Peyer's patch (tissue), 4 donors: ENCODE measurements around the gene PRSS8. TPM values are rescaled to one million over a fixed set of nuclear protein-coding genes. Genes with fewer than 3 reads are reported as not detected.

Experiments
- DNase-seq, 3 donors: peaks; one replicate each; pipeline ENCODE4 v3.0.0-alpha.2; 2017 to 2019
- H3K27ac ChIP-seq, 4 donors: fragments of 200-600 bp; sonication (generic); one replicate each; pipeline ENCODE4 v1.5.1; 2016 to 2019
- H3K27me3 ChIP-seq, 2 donors: fragments of 200-600 bp; sonication (generic); one replicate each; pipeline ENCODE4 v1.5.1; 2019
- H3K36me3 ChIP-seq, 3 donors: fragments of 200-600 bp; sonication (generic); one replicate each; pipeline ENCODE4 v1.5.1; 2016 to 2019
- H3K4me1 ChIP-seq, 4 donors: fragments of 200-600 bp; sonication (generic); one replicate each; pipeline ENCODE4 v1.5.1; 2016 to 2019
- H3K4me3 ChIP-seq, 4 donors: fragments of 200-600 bp; sonication (generic); 1 replicate in 3 of 4; 2 replicates in 1 of 4; pipeline ENCODE4 v1.5.1; 2016 to 2019; ENCODE audit warnings: mild to moderate bottlenecking in 1 of 4
- H3K9me3 ChIP-seq, 4 donors: fragments of 200-600 bp; sonication (generic); one replicate each; pipeline ENCODE4 v1.5.1; 2016 to 2019; ENCODE audit warnings: mild to moderate bottlenecking in 1 of 4
- POLR2A ChIP-seq, 2 donors: fragments of 450-650 bp; IDR thresholded peaks; one replicate each; pipeline ENCODE4 v1.5.1; 2017; ENCODE audit warnings: antibody characterized with exemption in 2 of 2, mild to moderate bottlenecking in 2 of 2, moderate library complexity in 2 of 2
- total RNA-seq, 4 donors: library from RNA; depleted of rRNA; stranded (reverse); fragments of >200 nt; gene quantifications; one replicate each; pipeline ENCODE4 v1.1.0, GENCODE V29; 2016
- TF ChIP-seq, protein P1 (sequence below), 6 experiments: fragments of 450-650 bp in 4 of 6; fragments of 200-600 bp in 2 of 6; sonication (generic) in 1 of 6; IDR thresholded peaks; one replicate each; pipeline ENCODE4 v1.5.1; 2017 to 2019; ENCODE audit warnings: antibody characterized with exemption in 6 of 6, mild to moderate bottlenecking in 3 of 6, moderate library complexity in 1 of 6

The PRSS8 gene
- total RNA-seq, 4 donors from 2014 or later = 27.2 to 666 (median 549) TPM

DNA sequence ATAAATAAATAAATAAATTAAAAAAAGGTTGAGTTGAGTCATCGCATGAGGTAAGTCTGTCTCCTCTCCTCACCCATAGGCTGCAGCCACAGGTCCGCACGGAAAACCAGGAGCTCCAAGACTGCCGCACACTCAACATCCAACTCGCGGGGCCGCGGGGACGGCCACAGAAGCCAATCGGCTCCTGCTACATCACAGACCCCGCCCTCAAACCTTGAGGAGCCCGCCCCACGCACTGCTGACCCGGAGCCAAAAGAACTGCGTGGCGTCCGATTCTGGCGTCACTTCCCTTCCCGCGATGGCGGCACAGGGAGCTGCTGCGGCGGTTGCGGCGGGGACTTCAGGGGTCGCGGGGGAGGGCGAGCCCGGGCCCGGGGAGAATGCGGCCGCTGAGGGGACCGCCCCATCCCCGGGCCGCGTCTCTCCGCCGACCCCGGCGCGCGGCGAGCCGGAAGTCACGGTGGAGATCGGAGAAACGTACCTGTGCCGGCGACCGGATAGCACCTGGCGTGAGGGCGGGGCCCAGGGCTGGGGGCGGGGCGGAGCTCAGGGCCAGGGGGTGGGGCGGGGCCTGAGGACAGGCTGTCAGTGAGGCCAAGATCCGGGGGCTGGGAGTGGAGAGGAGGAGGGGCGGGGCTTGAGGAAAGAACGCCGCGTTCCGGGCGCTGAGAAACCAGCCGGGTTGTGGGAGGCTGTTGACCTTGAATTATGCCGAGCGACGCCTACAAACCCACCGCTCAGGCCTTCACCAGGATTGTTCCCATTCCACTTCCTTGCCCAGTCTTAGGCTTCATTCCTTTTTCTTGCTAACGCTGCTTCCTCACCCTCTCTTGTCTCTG lies 17.9 kb downstream of the PRSS8 start, which contains the start of gene KAT8:
KAT8 (plus strand) TSS at position 281 of the 839 bp plus-strand sequence; CDS start at position 299, 18 bp downstream.
- Histone ChIP-seq H3K36me3 (peaks cover 0 to 41% (median 0%) of the 10 kb centered on the region in 3 donors), H3K4me3 (peak within 1 kb of the TSS; percentile 69 to 90 (median 85)), H3K27ac (peak within 1 kb of the TSS; percentile 93 to 100 (median 98)), H3K9me3 (no peaks in the 10 kb centered on the region), H3K4me1 (peaks cover 0 to 38% (median 0%) of the 10 kb centered on the region in 4 donors), H3K27me3 (no peaks in the 10 kb centered on the region)
- peak; percentile 99 for DNase-seq
- TF ChIP-seq POLR2A (IDR thresholded peaks at IDR 0.05) = peak; percentile 93 to 94
- TF ChIP-seq, protein P1, sequence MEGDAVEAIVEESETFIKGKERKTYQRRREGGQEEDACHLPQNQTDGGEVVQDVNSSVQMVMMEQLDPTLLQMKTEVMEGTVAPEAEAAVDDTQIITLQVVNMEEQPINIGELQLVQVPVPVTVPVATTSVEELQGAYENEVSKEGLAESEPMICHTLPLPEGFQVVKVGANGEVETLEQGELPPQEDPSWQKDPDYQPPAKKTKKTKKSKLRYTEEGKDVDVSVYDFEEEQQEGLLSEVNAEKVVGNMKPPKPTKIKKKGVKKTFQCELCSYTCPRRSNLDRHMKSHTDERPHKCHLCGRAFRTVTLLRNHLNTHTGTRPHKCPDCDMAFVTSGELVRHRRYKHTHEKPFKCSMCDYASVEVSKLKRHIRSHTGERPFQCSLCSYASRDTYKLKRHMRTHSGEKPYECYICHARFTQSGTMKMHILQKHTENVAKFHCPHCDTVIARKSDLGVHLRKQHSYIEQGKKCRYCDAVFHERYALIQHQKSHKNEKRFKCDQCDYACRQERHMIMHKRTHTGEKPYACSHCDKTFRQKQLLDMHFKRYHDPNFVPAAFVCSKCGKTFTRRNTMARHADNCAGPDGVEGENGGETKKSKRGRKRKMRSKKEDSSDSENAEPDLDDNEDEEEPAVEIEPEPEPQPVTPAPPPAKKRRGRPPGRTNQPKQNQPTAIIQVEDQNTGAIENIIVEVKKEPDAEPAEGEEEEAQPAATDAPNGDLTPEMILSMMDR (IDR thresholded peaks at IDR 0.05) = no peak

DNA sequence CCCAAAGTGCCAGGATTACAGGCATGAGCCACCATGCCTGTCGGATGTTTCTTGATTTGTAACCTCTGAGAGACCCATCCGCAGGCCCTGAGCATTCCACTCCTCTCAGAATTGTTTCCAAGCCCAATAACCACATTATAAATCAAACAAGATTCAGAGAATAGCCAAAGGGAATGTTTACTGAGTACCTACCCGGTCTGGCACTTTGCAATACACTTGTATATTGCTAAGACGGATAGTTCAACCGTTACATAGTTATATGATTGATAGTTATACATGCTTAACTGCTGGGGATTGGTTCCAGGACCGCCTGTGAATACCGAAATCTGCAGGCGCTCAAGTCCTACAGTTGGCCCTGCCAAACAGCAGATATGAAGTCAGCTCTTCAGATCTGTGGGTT lies 21.1 kb downstream of the PRSS8 start:
- peak in 1 of 2 donors; percentile 11 for TF ChIP-seq POLR2A (IDR thresholded peaks at IDR 0.05)
- TF ChIP-seq, protein P1 (IDR thresholded peaks at IDR 0.05) = no peak
- Histone ChIP-seq H3K9me3 (no peaks in the 10 kb centered on the region), H3K27ac (peak overlapping the region in 3 of 4 donors; percentile 26 to 93 (median 51)), H3K36me3 (peaks cover 0 to 41% (median 0%) of the 10 kb centered on the region in 3 donors), H3K4me1 (peaks cover 0 to 40% (median 0%) of the 10 kb centered on the region in 4 donors), H3K4me3 (no peak overlapping the region), H3K27me3 (no peaks in the 10 kb centered on the region)
- no peak for DNase-seq

DNA sequence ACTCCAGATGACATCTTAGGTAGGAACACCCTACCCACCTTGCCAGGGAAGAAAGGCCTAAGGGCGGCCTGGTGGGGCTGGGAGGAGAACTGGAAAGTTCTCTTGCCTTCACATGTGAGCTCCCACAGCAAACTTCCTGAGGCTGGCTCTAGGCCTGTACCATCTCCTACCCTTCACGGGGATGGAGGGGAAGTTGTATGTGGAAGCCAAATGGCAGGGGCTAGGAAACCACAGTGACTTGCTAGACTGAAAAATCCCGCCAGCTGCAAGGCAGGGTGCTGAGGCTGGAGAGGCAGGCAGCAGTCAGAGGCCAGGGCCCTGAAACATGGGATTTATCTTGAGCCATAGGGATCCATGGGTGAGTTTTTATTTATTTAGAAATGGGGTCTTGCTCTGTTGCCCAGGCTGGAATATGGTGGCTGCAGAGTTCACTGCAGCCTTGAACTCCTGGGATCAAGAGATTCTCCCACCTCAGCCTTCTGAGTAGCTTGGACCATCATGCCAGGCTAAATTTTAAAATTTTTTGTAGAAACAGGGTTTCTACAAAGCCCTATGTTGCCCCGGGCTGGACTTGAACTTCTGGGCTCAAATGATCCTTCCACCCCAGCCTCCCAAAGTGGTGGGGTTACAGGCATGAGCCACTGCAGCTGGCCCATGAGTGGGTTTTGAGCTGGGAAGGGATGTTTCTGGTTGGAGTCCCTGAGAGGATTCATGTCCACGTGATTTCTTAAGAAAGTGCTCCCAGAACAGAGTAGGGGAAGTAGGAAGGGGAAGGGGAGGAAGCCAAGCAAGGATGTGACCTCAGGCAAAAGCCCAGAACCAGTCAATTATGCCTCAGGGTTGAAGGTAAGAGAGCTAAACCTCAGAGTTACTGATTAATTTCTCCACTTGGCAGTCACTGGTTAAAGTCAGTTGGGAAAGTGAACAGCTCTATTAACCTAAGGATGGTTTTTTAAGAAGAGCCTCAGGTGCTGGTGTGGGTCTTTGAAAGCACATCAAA lies 22.1 kb downstream of the PRSS8 start:
- Histone ChIP-seq H3K27ac (peak overlapping the region in 3 of 4 donors; percentile 26 to 93 (median 51)), H3K4me1 (peaks cover 0 to 41% (median 6%) of the 10 kb centered on the region in 4 donors), H3K36me3 (peaks cover 0 to 38% (median 0%) of the 10 kb centered on the region in 3 donors), H3K9me3 (no peaks in the 10 kb centered on the region), H3K4me3 (no peak overlapping the region), H3K27me3 (no peaks in the 10 kb centered on the region)
- no peak for TF ChIP-seq POLR2A (IDR thresholded peaks at IDR 0.05)
- TF ChIP-seq, protein P1 (IDR thresholded peaks at IDR 0.05) = no peak
- DNase-seq = no peak

DNA sequence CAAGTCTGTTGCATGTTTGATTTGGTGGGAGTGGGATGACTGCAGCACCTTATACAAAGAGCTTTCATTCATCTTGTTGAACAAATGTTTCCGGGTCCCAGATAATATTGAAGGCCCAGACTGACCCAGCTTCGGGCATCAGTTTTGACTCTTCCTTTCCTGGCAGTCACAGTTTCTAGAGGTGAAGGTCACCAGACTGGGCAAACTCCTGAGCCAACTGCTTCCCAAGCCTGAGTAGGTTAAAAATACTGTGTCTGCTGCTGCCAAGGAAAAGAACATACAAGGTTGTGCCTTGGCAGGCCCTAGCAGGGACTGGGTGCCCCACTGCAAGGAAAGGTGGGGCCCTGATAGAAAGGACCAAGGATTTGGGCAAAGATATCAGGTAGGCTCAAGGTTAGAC lies 22.8 kb downstream of the PRSS8 start:
- peaks cover 0 to 38% (median 0%) of the 10 kb centered on the region in 3 donors for H3K36me3 ChIP-seq
- H3K27me3 ChIP-seq = no peaks in the 10 kb centered on the region
- H3K27ac ChIP-seq = peak overlapping the region in 2 of 4 donors; percentile 51 to 93
- no peak overlapping the region for H3K4me3 ChIP-seq
- H3K9me3 ChIP-seq = no peaks in the 10 kb centered on the region
- no peak for DNase-seq
- TF ChIP-seq, protein P1 (IDR thresholded peaks at IDR 0.05) = no peak
- TF ChIP-seq POLR2A (IDR thresholded peaks at IDR 0.05) = no peak
- H3K4me1 ChIP-seq = peaks cover 0 to 41% (median 8%) of the 10 kb centered on the region in 4 donors

DNA sequence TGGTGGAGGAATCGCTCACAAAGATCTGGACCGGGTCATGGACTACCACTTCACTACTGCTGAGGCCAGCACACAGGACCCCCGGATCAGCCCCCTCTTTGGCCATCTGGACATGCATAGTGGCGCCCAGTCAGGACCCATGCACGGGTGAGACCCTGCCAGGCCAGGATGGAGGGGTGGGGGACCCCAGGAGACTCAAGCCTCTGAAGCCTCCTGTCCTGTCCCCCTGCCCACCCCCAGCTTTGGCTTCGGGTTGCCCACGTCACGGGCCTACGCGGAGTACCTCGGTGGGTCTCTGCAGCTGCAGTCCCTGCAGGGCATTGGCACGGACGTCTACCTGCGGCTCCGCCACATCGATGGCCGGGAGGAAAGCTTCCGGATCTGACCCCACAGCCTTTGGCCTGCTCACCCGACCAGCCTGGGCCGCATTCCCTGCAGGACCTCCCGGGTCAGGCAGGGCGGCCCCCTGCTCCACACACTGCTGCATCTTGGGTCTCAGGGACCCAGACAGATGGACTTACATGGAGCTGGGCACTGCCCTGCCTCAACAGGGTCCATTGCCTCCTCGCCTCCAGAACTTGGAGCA lies 23.6 kb downstream of the PRSS8 start:
- Histone ChIP-seq H3K36me3 (peaks cover 0 to 38% (median 0%) of the 10 kb centered on the region in 3 donors), H3K27ac (no peak overlapping the region), H3K4me1 (peaks cover 0 to 41% (median 9%) of the 10 kb centered on the region in 4 donors)

More for the DNA sequence above, 23.6 kb downstream of the PRSS8 start:
- TF ChIP-seq, protein P1 (IDR thresholded peaks at IDR 0.05) = no peak
- TF ChIP-seq POLR2A (IDR thresholded peaks at IDR 0.05) = no peak
- no peaks in the 10 kb centered on the region for H3K9me3 ChIP-seq
- no peaks in the 10 kb centered on the region for H3K27me3 ChIP-seq
- DNase-seq = peak in 1 of 3 donors; percentile 44
- H3K4me3 ChIP-seq = no peak overlapping the region
